Activated CD4-positive, alpha-beta memory T cell treated with anti-CD3 and anti-CD28 coated beads, Interleukin-2, amount 10 ng/mL, durations not matched to agents 7 days and 5 days (primary cell): Measurements from ENCODE around the gene ZNF414. TPM values are rescaled to one million over a fixed set of nuclear protein-coding genes. Genes with fewer than 3 reads are reported as not detected.

Experiments used
- CTCF ChIA-PET: fragments of 350-600 bp; sonication (Branson Sonifier 250); formaldehyde crosslinking; loops from one replicate; lab custom pipeline; 2021; ENCODE audit warnings: antibody characterized with exemption, inconsistent platforms; lab: Charles Lee
- POLR2A ChIA-PET: fragments of 350-600 bp; sonication (Branson Sonifier 250); formaldehyde crosslinking; loops from one replicate; lab custom pipeline; 2021; ENCODE audit warnings: antibody characterized with exemption; lab: Charles Lee
- DNase-seq: peaks from one replicate; pipeline ENCODE4 v3.0.0-alpha.2; 2020
- H3K27ac Mint-ChIP-seq: one replicate; pipeline ENCODE4 v1.8.0; 2021; ENCODE audit warnings: mild to moderate bottlenecking, mixed read lengths
- H3K27me3 Mint-ChIP-seq: one replicate; pipeline ENCODE4 v1.8.0; 2021; ENCODE audit warnings: mixed read lengths
- H3K36me3 Mint-ChIP-seq: one replicate; pipeline ENCODE4 v1.8.0; 2021; ENCODE audit warnings: low read depth, mixed read lengths
- H3K4me1 Mint-ChIP-seq: one replicate; pipeline ENCODE4 v1.8.0; 2021; ENCODE audit warnings: mixed read lengths
- H3K4me3 Mint-ChIP-seq: one replicate; pipeline ENCODE4 v1.8.0; 2021; ENCODE audit warnings: mild to moderate bottlenecking, mixed read lengths
- H3K9me3 Mint-ChIP-seq: one replicate; pipeline ENCODE4 v1.8.0; 2021; ENCODE audit warnings: mixed read lengths
- total RNA-seq, 2 experiments: library from RNA; stranded (reverse); gene quantifications; one replicate each; pipeline ENCODE4 v1.2.3, GENCODE V29; 2021

ZNF414 gene
- total RNA-seq, 2 experiments from 2014 or later: 29.7 to 33.3 TPM

DNA sequence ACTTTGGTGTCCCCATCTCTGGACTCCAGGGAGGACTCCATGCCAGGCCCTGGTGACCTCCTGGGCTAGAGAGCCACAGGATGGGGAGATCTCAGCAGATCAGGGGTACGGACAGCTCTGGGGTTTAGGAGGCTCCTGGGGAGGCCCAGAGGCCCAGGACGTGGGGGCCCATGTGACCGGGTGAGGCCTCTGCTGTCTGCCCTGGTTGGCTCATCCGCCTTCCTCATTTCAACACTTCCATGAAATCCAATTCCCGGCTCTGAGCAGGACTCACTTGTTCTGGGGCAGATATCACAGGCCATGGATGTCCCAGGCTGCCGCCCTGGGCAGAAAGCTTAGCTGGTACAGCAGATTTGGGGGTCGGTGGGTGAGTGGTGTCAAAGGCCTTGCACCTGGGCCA is 10.5 kb downstream of the ZNF414 start:
- DNase-seq: no peak
- Mint-ChIP-seq H3K4me1 (peaks cover 26% of the 10 kb centered on the region), H3K27me3 (peaks cover 2% of the 10 kb centered on the region), H3K9me3 (no peaks in the 10 kb centered on the region), H3K36me3 (peaks cover 2% of the 10 kb centered on the region), H3K27ac (no peak overlapping the region), H3K4me3 (no peak overlapping the region)
- ChIA-PET POLR2A (interaction anchor here (2.3 kb wide), 1 partner anchor 11 kb away, joined by 13 read pairs; the partner anchor contains the start of gene ZNF414), CTCF (interaction anchor here (1.4 kb wide), 2 partner anchors 10 to 91 kb away, joined by 3 to 6 read pairs; partner anchors contain the start of genes MARCHF2 and ZNF414)

DNA sequence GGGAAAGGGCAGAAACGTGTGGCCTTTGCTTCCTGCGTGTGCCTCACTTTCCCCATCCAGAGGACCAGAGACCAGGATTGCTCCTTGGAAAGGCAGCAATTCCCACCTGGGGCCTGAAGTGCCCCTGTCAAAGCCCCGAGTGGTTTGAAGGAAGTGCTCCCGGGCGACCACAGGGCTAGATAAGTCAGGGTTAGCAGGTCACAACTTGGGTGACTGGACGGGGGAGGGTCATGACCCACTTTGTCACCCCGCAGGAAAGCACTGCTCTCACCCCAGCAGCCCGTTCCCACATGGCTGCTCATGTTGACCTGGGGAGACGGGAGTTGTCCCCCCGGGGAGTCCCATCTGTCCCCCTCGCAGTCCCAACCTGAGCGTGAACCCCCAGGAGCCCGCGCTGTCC is 12.0 kb downstream of the ZNF414 start:
- Mint-ChIP-seq H3K27ac (no peak overlapping the region), H3K36me3 (peaks cover 2% of the 10 kb centered on the region), H3K27me3 (peaks cover 2% of the 10 kb centered on the region), H3K9me3 (no peaks in the 10 kb centered on the region), H3K4me1 (peaks cover 26% of the 10 kb centered on the region), H3K4me3 (no peak overlapping the region)
- DNase-seq: no peak
- ChIA-PET CTCF (no interaction called here), POLR2A (no interaction called here)

DNA sequence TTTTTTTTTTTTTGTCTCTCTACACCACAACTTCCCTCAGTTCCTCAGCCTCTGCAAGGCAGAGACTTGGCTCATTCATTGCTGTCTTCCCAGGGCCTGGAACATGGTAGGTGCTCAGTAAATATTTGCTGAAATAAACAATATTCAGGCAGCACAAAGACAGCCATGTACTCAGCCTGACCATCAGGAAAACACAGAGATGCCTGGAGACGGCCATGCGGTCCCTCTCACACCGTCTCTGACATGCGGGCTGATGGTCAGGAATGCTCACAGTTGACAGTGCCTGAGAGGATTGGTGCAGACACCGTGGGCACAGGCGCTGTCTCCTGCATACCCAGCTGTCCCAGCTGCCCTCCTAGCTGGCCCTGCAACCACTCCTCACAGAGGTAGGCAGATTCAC is 12.5 kb downstream of the ZNF414 start:
- ChIA-PET POLR2A (no interaction called here), CTCF (no interaction called here)
- no peak overlapping the region for H3K4me3 Mint-ChIP-seq
- peaks cover 2% of the 10 kb centered on the region for H3K27me3 Mint-ChIP-seq
- H3K36me3 Mint-ChIP-seq: peaks cover 2% of the 10 kb centered on the region
- H3K27ac Mint-ChIP-seq: no peak overlapping the region
- H3K9me3 Mint-ChIP-seq: no peaks in the 10 kb centered on the region
- H3K4me1 Mint-ChIP-seq: peaks cover 26% of the 10 kb centered on the region
- DNase-seq: no peak

DNA sequence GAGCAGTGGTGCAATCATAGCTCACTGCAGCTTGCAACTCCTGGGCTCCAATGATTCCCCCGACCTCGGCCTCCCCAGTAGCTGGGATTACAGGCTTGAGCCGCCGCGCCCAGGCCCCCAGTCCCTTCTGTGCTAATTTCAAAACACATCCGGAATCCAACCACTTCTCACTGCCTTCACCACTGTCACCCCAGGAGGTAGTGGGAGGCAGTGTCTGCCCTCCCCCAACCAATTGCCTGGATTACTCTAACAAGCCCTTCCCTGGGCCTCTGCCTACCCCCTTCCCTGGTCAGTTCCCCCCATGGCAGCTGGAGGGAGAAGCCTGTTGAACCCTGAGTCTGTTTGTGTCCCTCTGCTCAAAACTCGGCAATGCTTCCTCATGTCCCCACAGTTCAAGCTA is 13.8 kb downstream of the ZNF414 start:
- Mint-ChIP-seq H3K36me3 (no peaks in the 10 kb centered on the region), H3K27ac (no peak overlapping the region), H3K27me3 (peaks cover 2% of the 10 kb centered on the region), H3K4me3 (no peak overlapping the region), H3K9me3 (no peaks in the 10 kb centered on the region), H3K4me1 (peaks cover 24% of the 10 kb centered on the region)
- POLR2A ChIA-PET: interaction anchor here (2.1 kb wide), 1 partner anchor 13 kb away, joined by 8 read pairs; the partner anchor contains the start of gene ZNF414
- no peak for DNase-seq
- CTCF ChIA-PET: no interaction called here

DNA sequence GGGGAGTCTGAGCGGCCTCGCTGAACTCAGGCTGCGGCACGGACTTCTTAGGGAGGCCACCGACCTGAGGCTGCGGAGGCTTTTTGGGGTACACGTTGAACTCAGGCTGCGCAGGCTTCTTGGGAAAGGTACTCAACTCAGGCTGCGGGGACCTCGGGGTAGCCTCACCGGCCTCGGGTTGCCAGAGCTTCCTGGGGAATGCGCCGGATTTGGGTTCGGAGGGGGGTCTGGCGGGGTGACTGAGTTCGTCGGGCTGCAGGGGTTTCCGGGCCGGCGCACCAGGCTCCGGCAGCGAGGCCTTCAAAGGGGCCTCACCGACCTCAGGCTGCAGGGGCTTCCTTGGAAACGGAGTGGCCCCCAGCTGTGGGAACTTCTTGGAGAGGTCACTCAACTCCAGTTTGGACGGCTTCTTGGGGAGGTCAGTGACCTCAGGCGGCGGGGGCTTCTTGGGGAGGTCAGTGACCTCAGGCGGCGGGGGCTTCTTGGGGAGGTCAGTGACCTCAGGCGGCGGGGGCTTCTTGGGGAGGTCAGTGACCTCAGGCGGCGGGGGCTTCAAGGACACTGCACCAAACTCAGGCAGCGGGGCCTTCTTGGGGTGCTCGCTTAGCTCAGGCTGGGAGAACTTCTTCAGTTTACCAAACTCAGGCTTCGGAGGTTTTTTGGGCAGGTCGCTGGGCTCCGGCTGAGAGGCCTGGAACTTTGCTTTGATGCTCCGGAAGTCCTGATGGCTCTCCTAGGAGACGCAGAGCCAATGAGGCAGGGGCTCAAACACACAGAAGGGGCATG is 14.7 kb downstream of the ZNF414 start:
- no peak overlapping the region for H3K27ac Mint-ChIP-seq
- H3K9me3 Mint-ChIP-seq: no peaks in the 10 kb centered on the region
- no peak for DNase-seq
- no peak overlapping the region for H3K4me3 Mint-ChIP-seq
- ChIA-PET POLR2A (interaction anchor here (2.1 kb wide), 1 partner anchor 14 kb away, joined by 8 read pairs; the partner anchor contains the start of gene ZNF414), CTCF (no interaction called here)
- peaks cover 2% of the 10 kb centered on the region for H3K27me3 Mint-ChIP-seq
- H3K4me1 Mint-ChIP-seq: peaks cover 24% of the 10 kb centered on the region
- H3K36me3 Mint-ChIP-seq: no peaks in the 10 kb centered on the region

DNA sequence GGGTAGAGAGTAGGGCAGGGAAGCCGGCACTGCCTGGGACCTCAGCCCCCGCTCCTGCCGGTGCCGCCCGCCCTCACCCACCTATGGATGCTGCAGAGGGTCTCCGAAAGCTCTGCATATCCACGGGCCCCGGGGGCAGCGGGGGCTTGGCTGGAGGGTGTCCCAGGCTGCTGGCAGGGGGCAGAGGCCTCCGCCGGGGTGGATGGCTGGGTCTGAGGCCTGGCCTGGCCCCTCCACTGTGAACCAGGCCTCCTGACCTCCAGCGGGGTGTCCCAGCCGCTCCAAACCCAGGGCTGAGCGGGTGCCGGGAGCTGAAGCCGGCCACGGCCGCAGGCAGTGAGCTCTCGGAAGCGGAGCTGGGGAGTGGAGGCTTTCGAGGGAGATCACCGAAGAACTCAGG is 15.7 kb downstream of the ZNF414 start:
- CTCF ChIA-PET: no interaction called here
- H3K36me3 Mint-ChIP-seq: no peaks in the 10 kb centered on the region
- no peak overlapping the region for H3K4me3 Mint-ChIP-seq
- peaks cover 2% of the 10 kb centered on the region for H3K27me3 Mint-ChIP-seq
- no peak for DNase-seq
- no peaks in the 10 kb centered on the region for H3K9me3 Mint-ChIP-seq
- POLR2A ChIA-PET: no interaction called here
- H3K4me1 Mint-ChIP-seq: peaks cover 23% of the 10 kb centered on the region
- H3K27ac Mint-ChIP-seq: no peak overlapping the region

DNA sequence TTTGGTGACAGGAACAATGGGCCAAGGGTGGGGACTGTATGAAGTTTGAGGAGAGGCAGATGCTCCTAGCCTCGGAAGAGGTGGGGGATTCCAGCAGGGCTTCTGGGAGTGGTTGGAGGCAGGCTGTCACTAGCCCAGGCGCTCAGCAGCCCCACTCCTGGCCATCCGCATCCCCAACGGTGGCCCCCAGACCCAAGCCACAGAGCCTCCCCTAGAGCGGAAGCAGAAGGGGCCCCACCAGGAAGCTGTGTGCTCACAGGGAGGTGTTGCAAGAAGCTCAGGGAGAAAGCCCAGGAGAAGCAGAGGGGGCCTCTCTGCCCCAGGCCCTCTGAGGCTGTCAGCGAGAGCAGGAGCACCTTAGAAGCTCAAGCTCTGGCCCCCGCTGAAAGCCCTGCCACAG is 19.8 kb downstream of the ZNF414 start:
- no peaks in the 10 kb centered on the region for H3K9me3 Mint-ChIP-seq
- H3K27me3 Mint-ChIP-seq: no peaks in the 10 kb centered on the region
- peaks cover 7% of the 10 kb centered on the region for H3K36me3 Mint-ChIP-seq
- H3K27ac Mint-ChIP-seq: no peak overlapping the region
- CTCF ChIA-PET: interaction anchor here (1.3 kb wide), 1 partner anchor 11 kb away, joined by 7 read pairs; no protein-coding TSS in a partner anchor
- no peak for DNase-seq
- no peak overlapping the region for H3K4me3 Mint-ChIP-seq
- H3K4me1 Mint-ChIP-seq: peaks cover 14% of the 10 kb centered on the region
- POLR2A ChIA-PET: interaction anchor here (0.8 to 2.6 kb wide), 4 partner anchors 11 to 51 kb away, joined by 3 to 14 read pairs (median 6); partner anchors contain the start of gene ZNF414

DNA sequence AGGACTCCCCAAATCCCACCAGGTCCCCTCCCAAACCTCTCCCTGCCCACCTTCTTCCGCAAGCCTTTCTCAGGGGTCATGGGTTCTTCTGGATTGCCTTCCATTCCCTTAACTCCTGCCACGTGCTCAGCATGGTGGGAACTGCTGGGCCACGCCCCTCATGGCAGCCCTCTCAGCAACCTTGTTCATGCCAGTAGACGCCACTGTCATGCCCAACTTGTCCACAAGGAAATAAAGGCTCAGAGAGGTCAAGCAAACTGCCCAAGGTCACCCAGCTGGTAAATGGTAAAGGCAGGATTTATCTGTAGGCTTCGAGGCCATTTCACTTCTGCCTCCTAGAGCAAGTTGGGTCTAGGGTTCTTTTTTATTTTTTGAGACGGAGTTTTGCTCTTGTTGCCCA is 22.4 kb downstream of the ZNF414 start:
- H3K27ac Mint-ChIP-seq: no peak overlapping the region
- H3K4me1 Mint-ChIP-seq: peaks cover 34% of the 10 kb centered on the region
- ChIA-PET POLR2A (interaction anchor here (1.2 kb wide), 1 partner anchor 22 kb away, joined by 5 read pairs; the partner anchor contains the start of gene ZNF414), CTCF (no interaction called here)
- peaks cover 31% of the 10 kb centered on the region for H3K36me3 Mint-ChIP-seq
- DNase-seq: no peak
- H3K27me3 Mint-ChIP-seq: no peaks in the 10 kb centered on the region
- no peaks in the 10 kb centered on the region for H3K9me3 Mint-ChIP-seq
- no peak overlapping the region for H3K4me3 Mint-ChIP-seq

DNA sequence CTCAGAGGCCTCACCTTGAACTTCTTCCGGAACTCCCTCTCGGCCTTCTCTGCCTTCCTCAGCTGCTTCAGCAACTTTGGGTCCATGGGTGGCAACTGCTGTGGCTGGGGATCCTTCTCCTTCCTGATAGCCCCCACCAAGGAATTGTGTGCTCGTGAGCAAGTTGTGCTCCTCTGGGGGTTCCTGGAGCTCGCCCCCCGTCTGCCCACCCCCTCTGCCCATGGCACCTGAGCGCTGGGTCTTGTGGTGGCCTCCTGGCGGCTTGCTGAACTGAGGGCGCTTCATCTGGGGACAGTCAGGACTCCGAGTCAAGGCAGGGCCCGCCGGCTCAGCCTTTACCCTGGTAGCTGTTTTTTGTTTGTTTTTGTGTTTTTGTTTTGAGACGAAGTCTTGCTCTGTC is 23.1 kb downstream of the ZNF414 start:
- no peaks in the 10 kb centered on the region for H3K9me3 Mint-ChIP-seq
- H3K4me1 Mint-ChIP-seq: peaks cover 38% of the 10 kb centered on the region
- no peak for DNase-seq
- CTCF ChIA-PET: no interaction called here
- POLR2A ChIA-PET: interaction anchor here (1.2 kb wide), 1 partner anchor 23 kb away, joined by 5 read pairs; the partner anchor contains the start of gene ZNF414
- peaks cover 37% of the 10 kb centered on the region for H3K36me3 Mint-ChIP-seq
- no peak overlapping the region for H3K4me3 Mint-ChIP-seq
- no peak overlapping the region for H3K27ac Mint-ChIP-seq
- H3K27me3 Mint-ChIP-seq: no peaks in the 10 kb centered on the region

DNA sequence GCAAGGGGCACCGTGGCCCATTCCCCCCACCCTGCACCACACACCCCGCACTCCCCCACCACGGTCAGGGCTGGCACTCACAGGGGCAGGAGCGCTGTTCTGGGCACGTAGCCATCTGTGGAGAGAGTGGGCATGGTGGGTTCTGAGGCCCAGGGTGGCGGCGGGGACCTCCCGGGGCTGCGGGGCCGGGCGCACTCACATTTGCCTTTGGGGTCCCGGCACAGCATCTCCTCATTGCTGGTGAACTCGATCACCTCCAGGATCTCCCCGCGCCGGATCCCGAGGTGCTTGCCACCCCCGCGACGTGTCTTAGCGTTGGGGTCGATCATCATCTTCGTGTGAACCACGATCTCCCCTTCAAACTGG is 23.6 kb downstream of the ZNF414 start:
- Mint-ChIP-seq H3K27ac (no peak overlapping the region), H3K4me1 (peaks cover 35% of the 10 kb centered on the region)
- CTCF ChIA-PET: no interaction called here

DNA sequence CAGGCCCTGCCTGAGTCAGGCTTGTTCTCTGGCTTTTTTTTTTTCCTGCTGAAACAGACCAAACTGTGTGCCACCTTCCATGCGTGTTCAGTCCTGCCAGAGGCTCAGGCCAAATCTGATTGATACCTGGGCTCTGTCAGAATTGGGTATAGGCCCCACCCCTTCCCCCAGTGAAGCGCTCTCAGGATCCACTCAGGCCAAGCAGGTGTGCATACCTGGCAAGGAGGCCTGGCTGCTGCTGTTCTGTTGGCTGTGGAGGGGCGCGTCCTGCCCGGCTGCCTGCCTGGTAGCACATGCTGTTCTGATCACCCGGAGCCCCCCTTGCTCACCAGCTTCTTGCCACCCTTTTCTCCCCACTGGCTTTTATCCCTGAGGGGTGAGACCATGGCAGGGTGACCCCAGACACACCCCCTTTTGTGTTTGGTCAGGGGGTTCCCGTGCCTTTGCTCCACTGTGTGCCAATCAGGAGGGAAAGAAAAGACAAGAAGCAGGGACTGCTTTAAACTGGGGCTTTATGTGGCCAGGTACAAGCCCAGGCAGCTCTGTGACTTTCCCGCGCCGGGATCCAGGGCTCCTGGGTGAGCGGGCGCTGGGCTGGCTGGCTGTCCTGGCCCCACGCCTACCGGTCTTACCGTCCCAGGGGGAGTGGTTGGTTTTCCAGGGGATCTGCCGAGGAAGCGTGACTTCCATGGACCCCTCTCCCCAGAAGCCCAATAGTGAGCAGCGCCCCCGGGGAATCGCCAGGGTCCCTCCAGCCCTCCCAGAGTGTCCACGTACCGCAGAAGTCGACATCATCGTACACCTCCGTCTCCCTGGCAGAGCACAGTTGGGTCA is 24.2 kb downstream of the ZNF414 start:
- H3K4me3 Mint-ChIP-seq: no peak overlapping the region
- no peaks in the 10 kb centered on the region for H3K27me3 Mint-ChIP-seq
- CTCF ChIA-PET: no interaction called here
- H3K36me3 Mint-ChIP-seq: peaks cover 48% of the 10 kb centered on the region
- H3K27ac Mint-ChIP-seq: no peak overlapping the region
- DNase-seq: no peak
- no peaks in the 10 kb centered on the region for H3K9me3 Mint-ChIP-seq
- H3K4me1 Mint-ChIP-seq: peaks cover 37% of the 10 kb centered on the region
- POLR2A ChIA-PET: interaction anchor here (3.8 kb wide), 1 partner anchor 24 kb away, joined by 32 read pairs; the partner anchor contains the start of gene ZNF414

More for the DNA sequence above, 23.6 kb downstream of the ZNF414 start:
- DNase-seq: no peak
- Mint-ChIP-seq H3K36me3 (peaks cover 42% of the 10 kb centered on the region), H3K27me3 (no peaks in the 10 kb centered on the region), H3K4me3 (no peak overlapping the region), H3K9me3 (no peaks in the 10 kb centered on the region)
- POLR2A ChIA-PET: interaction anchor here (1.2 kb wide), 1 partner anchor 23 kb away, joined by 5 read pairs; the partner anchor contains the start of gene ZNF414

DNA sequence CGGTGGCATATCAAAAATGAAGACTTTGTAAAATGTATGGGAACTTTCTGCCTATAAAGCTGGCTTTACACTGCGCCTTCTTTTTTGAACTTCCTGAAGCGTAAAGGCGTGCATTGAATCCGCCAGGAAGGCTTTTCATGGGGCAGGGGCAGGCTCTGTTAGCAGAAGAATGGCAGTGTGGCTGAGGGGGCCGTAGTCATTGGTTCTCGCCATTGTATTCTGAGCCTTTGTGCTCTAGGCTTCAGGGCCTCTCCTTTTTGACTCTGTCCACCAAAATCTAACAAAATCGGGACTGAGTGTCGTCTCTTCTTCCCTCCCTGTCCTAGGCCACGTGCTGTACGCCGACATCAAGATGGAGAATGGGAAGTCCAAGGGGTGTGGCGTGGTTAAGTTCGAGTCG is 25.6 kb downstream of the ZNF414 start:
- H3K36me3 Mint-ChIP-seq: peaks cover 61% of the 10 kb centered on the region
- H3K4me3 Mint-ChIP-seq: no peak overlapping the region
- DNase-seq: no peak
- no peaks in the 10 kb centered on the region for H3K27me3 Mint-ChIP-seq
- ChIA-PET CTCF (interaction anchor here (1.2 to 3.1 kb wide), 6 partner anchors 8 to 91 kb away, joined by 5 to 31 read pairs (median 10); no protein-coding TSS in a partner anchor), POLR2A (interaction anchor here (1.5 to 3.8 kb wide), 3 partner anchors 8 to 88 kb away, joined by 5 to 32 read pairs (median 8); partner anchors contain the start of gene ZNF414)
- H3K9me3 Mint-ChIP-seq: no peaks in the 10 kb centered on the region
- peak overlapping the region; percentile 86 for H3K27ac Mint-ChIP-seq
- H3K4me1 Mint-ChIP-seq: peaks cover 33% of the 10 kb centered on the region
